NCI-H2107 treated with DMSO at 0.1 percent for 48 hours (cell line): ENCODE measurements around the gene GOT1.

Source experiments
- DNase-seq: peaks from one replicate; lab custom pipeline; 2025; ENCODE audit not compliant: unreplicated experiment; lab: John Stamatoyannopoulos, UW

The GOT1 gene

DNA sequence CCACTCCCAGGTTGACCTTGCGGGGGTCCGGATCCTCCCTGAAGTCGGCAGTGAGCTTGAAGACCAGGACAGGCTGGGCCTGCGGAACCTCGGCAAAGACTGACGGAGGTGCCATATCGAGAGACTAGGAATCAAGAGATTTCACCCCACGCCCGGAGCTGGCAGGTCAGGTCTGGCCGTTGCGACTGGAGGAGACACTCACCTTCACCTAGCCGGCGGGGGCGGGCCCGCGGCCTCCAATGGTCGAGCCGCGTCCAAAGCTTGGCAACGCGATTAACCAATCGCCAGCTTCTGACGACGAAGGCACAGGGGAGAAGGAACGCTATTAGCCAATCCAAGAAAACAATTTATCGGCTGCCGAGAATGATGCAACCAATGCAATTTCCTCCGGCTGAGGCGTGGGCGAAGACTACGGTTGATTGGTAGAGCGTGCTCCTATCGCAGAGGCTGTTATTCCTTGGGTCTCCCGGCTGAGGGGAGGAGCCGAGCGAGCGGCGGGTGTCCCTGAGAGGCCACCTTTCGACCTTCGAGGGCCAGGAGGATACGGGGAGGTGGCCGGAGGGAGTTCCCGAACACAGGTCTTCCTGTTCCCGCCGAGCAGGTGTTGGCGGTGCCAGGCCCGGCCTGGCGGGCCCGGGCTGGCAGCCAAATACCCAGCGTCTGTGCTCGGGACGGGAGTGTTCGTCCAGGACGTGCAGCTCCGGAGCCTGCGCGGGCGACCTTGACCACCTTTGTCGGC lies at the start of gene GOT1:
Gene GOT1, minus strand, starts transcription at position 174 of the 739 bp plus-strand sequence. Its CDS starts 59 bp downstream, at position 115.
- peak; percentile 89 for DNase-seq

- no peak for DNase-seq
Measured at GRCh38 chr10:99470327-99470726, 39.9 kb upstream of the GOT1 start.

DNA sequence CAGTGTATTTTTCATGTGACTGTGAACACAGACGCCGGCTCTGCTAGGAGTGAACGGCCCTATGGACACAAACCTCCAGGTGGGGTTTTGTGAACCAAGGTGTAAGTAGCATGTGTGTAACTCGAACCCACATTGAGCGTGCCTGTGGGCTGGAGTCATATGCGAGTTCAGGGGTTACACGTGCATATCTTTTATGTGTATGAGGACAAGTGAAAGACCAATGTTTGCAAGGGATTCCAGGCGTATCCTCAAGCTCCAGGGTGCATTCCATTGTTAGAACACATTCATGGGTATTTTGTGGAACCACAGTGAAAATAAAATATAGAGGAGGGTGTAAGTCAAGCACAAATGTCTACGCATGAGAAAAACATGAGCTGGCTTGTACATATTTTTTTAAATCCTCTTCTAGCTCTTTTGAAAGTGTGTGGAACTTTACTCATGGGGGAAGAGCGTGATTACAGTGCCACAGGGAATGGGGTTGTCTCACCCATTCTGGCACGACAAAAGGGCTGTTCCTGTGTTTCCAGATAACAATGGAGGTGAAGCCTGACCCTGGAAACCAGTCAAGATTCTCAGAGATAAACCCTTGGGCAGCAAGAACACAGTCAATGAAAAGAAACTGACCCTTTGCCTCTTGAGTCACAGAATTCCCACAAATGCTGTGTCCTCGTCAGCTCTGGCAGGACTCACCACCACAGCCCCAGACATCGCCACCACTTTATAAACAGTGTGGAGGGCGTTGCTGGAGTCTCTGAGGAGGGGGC lies 37.0 kb upstream of the GOT1 start:
- DNase-seq, result no peak

- no peak for DNase-seq
Measured at GRCh38 chr10:99466632-99467223, 36.3 kb upstream of the GOT1 start.

DNA sequence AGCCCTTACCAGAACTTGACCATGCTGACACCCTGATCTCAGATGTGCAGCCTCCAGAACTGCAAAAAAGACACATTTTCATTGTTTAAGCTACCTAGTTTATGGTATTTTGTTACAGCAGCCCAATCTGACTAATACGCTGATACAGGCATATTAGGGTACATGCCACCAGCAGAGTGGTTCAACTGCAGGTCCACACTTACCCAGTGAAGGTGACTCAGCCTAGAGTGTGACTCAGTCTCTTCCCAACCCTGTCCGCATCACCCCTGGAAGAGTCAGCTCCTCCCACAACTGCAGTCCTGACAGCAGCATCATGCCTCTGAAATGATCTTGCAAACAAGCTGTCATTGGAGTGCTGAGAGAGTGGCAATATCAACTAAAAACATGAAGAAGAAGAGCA lies 30.8 kb upstream of the GOT1 start:
- DNase-seq, result no peak

GRCh38 chr10:99460070-99460469 lies 29.6 kb upstream of the GOT1 start:
- DNase-seq, result no peak

DNA sequence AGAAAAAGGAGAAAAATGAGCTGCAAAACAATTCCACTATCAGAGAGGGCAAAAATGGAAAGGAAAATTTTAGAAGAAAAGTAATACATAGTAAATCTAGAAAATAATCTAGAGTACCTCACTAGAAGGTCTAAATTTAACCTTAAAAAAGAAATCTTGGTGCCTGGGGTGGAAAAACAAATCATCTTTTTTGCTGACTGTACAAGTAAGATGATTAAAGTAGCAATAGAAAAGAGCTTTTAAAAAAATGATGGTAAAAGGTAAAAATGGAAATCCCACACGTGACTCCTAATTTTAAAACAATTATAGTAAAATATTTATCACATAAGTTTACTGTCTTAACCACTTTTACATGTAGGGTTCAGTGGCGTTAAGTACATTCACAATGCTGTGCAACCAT lies 28.8 kb upstream of the GOT1 start:
- DNase-seq, result no peak

GRCh38 chr10:99457813-99458212 lies 27.4 kb upstream of the GOT1 start:
- DNase-seq, result no peak

GRCh38 chr10:99456931-99457288 lies 26.5 kb upstream of the GOT1 start:
- DNase-seq, result no peak

DNA sequence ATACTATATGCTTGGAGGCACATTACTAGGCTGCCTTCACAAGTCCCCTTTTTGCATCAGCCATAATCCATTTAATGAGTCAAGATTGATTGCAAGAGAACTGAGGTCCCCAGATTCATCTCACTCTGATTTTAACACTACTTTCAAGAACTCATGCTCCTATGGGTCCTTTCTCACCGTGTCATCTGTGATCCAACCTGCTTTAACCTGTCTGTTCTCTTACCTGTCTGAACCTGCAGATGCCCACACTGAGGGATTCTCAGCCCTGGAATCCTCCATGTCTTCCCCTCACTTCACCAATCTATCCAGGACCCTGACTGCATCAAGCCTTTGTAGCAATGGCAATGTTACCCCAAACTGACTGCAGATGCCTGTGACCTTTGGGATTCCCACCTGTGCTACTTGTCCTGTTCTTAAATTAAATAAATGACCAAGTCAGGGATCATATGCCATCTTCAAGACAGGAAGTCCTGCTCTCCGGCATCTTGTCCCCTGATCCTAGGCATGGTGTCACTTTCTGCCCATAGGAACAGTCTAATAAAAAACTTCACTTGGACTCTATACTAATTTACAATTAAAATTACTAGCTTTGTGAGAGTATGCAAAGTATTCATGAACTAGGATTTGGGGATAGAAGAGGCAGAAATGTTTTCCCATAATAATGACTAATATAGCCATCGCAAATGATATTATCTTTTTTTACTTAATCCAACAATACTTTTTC lies 25.9 kb upstream of the GOT1 start:
- no peak for DNase-seq

DNA sequence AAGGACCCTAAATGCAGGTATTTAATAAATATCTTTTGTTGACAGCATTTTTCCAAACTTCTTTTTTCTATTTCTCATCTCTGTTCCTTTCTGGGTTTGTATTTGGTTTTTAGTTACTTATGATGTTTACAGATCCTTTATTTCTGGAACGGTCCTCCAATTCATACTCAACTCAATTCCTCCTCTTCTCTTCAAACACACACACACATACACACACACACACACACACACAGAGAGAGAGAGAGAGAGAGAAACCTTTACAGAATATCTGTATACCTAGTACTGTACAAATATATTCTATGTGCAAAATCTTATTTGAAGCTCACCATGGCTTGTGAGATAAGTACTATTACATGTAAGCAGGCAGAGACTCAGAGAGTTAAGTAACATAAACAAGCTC lies 21.6 kb upstream of the GOT1 start:
- no peak for DNase-seq

- DNase-seq, result no peak
Measured at GRCh38 chr10:99451499-99451788, 21.0 kb upstream of the GOT1 start.

DNA sequence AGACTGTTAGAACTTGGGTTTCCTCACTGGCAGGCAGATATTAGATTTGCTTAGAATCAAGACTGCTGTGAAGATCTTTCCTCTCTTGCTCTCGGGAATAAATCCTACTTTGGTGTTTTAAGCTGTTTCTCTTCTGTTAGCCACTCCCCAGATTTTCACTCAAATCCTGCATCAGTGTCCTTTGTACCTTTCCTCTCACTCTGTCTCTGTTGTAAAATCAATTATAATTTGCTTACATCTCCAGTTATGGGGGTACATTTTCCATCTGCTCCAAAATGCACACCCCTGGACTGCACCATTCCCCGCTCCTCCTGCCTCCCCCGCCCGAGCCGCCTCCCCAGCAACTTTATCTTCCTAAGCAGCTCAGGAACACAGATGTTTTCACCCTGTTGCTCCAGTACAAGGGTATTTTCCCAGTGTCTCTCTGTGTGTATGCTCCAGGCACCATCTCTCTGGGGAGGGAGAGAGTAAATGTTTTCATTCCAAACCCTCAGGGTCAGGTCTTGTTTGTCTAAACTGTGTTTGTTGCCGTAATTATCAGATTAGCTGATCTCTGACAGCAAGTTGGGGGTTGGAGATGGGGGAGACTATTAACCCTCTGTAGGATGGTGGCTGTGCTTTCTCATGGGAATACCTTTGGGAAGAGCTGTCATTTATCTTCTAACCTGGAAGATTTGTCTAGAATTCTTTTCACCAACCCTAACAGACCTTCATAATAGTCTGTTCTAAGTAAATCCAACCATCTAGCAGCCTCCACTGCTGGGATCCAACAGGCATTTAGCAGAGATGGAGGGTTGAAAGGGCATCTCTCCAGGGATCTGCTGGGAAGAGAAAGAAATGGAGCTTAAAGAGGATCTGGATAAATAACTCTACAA lies 20.4 kb upstream of the GOT1 start:
- no peak for DNase-seq

DNA sequence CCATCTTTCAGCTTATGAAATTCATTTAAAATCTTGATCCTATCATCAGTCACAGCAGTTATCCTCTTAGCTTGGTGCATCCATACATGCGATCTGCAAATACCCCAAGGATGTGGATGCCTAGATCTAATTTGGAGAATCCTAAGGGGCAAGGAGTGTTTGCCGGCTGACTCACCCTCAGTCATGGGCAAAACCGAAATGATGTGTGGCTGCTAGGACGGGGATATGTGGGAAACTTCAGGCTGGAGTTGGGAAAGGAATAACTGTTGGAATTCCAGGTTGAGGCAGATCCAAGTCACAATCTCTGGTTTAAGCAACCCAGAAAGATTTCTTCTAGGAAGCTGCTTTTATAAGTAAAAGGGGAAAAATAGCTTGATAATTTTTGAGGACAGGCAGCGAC lies 19.7 kb upstream of the GOT1 start:
- no peak for DNase-seq

- peak; percentile 28 for DNase-seq
Measured at GRCh38 chr10:99449023-99449422, 18.6 kb upstream of the GOT1 start.

- DNase-seq, result no peak
Measured at GRCh38 chr10:99444383-99445045, 14.1 kb upstream of the GOT1 start.

- no peak for DNase-seq
Measured at GRCh38 chr10:99443500-99443899, 13.1 kb upstream of the GOT1 start.

DNA sequence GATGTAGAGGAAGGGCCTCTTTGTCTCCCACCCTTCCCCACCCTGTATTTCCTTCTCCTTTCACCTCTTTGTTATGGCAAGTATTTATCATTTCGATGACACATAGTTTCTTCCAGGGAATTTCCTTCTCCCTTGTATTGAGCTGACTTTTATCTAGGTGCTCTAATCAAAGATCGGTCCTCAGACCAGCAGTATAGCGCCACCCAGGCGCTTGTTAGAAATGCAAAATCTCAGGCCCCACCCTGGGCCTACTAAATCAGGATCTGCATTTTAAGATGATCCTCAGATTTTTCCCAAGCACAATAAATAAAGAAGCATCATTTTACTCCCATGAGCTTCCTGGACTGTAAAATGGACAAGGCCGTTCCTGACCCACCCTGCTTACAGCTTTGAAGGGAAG lies 12.0 kb upstream of the GOT1 start:
- DNase-seq, result no peak

GRCh38 chr10:99438890-99439289 lies 8.5 kb upstream of the GOT1 start:
- no peak for DNase-seq

DNA sequence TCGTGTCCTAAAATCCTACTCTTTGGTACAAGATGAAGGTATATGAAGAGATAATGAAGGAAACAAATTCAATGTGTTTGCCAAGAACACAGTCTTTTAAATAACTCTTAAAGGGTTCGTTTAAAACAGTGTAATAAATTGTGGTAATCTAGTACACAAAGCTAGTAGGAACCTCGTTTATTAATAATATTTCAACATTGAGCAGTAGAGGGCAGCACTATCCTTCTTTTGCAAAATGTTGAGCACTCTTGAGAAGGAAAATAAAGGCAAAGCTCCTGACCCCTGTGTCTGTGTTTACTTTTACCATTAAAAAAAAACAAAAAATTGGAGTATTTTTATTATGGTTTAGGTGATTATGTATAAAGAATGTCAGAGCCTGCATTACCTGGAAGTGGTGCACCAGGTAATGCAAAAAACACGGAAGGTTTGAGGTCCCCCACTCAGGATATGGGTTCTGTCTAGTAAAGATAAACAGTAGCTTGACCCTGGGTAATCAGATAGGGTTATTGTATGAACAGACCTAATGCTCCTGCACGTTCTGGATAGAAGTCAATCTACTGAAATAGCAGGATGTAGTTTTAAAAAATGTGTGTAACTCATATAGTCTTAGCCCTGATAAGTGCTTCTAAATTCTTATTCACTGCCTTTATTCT lies 5.7 kb upstream of the GOT1 start:
- peak; percentile 25 for DNase-seq
